GM10847 (cell line): ENCODE data around the gene MAGEB17.

Experiments
- POLR2A ChIP-seq: IDR thresholded peaks from 2 replicates; pipeline ENCODE4 v1.6.1; 2011; ENCODE audit not compliant: insufficient read length; ENCODE audit errors: extremely low read depth

The MAGEB17 gene

GRCh38 chrX:16187024-16187760 lies 19.9 kb downstream of the MAGEB17 start:
- TF ChIP-seq POLR2A = no peak

- TF ChIP-seq POLR2A = no peak
Observed at GRCh38 chrX:16188687-16189086, 21.4 kb downstream of the MAGEB17 start.

DNA sequence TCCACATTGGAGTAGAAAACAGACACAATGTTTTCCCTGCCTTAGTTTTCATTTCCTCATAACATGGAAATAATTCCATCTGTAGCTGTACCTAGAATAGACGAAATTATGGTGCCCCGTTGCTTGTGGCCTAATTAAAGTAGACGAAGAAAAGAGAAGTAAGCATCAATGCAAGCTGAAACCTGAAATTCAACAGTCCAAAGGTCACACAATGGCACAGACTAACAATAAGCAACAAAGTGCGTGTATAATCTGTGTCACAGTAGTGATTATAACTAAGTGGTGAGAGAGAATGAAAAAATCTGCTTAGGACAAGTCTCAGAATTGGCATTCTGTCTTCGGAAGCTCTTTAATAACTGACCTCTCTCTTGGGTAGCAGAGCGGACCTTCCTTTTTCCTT lies 24.3 kb downstream of the MAGEB17 start:
- no peak for TF ChIP-seq POLR2A

DNA sequence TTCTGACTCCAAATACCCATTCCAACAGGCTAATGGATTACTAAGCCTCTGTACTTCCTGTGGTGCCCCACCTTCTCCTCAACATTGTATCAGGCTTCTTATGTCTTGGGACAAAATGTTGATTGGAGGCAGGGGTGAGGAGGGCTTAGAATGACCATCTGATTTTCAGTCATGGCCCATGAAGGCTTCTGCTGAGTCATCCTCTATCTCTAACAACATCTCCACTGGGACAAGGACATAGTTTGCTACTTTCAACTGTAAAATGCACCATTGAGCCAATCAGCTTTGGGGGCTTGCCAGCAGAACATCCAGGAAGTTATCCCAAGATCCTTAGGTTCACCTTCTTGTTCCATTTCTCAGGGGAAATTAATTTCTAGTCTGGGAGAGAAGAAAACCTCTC lies 29.5 kb downstream of the MAGEB17 start:
- TF ChIP-seq POLR2A = no peak

DNA sequence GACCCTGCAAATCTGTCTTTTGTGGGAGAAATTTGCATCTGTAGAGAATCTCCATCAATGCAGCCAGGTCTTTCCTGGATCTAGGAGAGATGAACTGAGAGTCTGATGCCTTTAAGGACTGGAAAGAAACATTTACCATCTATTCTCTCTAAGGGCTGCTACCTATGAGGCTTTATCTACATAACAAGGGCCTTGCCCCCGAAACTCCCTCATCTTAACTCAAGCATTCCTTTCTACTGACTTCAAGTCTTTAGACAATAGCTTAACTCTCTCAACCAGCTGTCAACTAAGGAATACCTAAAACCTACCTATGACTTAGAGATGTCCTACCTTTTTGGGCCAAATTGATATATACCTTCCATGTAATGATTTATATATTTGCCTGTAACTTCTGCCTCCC lies 32.1 kb downstream of the MAGEB17 start:
- TF ChIP-seq POLR2A = no peak

- no peak for TF ChIP-seq POLR2A
Observed at GRCh38 chrX:16202943-16203342, 35.7 kb downstream of the MAGEB17 start.

DNA sequence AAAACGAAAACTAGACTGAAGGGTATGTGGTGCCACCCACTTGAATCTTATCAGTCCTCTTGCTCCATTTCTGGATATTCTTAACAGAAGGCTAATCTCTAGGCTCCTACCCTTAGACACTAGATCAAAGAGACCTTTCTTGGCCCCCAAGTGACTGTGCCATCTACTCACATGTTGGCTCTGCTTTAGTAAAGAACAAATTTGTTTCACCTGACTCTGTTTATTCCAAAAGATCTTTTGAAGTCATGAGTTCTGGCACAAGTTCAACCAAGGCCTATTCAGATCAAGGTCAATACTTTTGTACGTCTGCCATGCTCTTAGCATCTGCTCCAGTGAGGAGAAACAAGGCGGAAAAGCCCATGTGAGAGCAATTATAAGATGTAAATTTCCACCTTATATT lies 37.3 kb downstream of the MAGEB17 start:
- TF ChIP-seq POLR2A = no peak

GRCh38 chrX:16205840-16206239 lies 38.6 kb downstream of the MAGEB17 start:
- no peak for TF ChIP-seq POLR2A

- no peak for TF ChIP-seq POLR2A
Observed at GRCh38 chrX:16207634-16208033, 40.4 kb downstream of the MAGEB17 start.

- no peak for TF ChIP-seq POLR2A
Observed at GRCh38 chrX:16208601-16209000, 41.3 kb downstream of the MAGEB17 start.

GRCh38 chrX:16210061-16210460 lies 42.8 kb downstream of the MAGEB17 start:
- no peak for TF ChIP-seq POLR2A

DNA sequence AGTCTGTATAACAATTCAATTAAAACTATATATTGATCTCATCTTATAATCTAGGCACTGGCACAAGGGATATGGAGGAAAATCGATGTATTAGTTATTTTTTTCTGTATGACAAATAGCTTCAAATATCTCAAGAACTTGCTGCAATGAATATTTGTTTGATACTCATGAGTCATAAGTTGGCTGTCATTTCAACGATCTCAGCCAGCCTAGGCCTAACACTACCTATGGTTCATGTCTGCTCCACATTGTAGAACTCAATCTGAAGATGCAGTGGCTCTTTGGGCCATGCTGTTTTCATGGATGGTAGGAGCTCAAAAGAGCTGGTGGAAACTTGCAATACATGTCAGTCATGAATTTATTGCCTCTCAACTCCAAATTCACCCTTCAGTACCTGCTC lies 44.7 kb downstream of the MAGEB17 start:
- TF ChIP-seq POLR2A = no peak

DNA sequence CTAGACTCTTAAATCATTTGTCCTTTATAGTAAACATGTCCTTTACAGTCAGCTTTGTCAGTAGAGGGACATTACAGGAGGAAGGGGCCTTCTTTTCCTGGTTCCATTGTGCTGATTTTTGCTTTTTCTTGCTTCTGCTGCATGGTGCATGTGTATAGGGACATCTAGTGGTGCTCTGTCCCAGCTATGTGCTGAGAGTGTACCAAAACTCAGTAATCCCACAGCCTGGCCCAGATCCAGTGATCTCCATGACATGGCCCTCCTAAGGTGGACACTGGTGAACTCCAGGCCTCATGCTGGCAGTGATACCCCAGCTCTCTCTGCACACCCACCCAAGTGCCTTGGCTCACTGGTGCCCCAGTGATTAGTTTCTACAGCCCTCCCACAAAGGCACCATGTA lies 45.2 kb downstream of the MAGEB17 start:
- TF ChIP-seq POLR2A = no peak

GRCh38 chrX:16213961-16214360 lies 46.7 kb downstream of the MAGEB17 start:
- no peak for TF ChIP-seq POLR2A

DNA sequence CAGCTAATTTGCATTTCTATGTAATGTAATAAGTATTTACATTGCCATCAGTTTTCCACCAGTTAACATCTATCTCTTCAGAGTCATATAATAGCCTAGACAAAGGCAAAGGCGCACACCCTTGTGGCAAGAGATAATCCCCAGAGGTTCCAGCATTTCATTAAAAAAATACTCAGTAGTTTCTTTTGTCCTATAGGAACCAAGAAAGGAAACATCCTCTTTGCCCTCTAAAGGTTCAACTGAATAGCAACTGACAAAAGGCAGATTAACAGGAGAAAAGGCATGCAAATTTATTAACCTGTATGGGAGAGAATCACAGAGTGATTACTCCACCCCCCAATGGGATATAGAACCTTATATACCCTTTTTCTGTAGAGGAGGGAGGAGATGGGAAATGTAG lies 48.4 kb downstream of the MAGEB17 start:
- no peak for TF ChIP-seq POLR2A
